ENCODE measurements around the gene NSUN2.
A peak's percentile ranks its signal among the peaks of the same experiment; 100 is the strongest.

Gene NSUN2

DNA sequence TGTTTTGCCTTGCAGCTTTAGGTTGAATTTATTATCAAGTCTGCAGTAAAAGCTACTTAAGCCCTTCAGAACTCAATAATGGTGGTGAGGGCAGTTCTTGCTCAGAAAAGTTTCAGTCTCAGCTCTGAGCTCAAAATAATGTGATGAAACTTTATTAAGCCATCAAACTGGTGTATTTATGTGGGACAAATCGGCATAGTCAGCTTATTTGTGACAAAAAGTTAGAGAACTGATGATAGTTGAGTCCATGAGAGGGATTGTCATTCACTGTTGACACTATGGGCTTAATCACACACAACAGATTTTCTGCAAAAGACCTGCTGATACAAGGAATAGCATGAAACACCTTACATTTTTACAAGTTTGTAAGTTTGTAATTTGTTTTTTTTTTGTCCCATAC, 9.8 kb upstream of the NSUN2 start:
- DNase-seq = no peak

DNA sequence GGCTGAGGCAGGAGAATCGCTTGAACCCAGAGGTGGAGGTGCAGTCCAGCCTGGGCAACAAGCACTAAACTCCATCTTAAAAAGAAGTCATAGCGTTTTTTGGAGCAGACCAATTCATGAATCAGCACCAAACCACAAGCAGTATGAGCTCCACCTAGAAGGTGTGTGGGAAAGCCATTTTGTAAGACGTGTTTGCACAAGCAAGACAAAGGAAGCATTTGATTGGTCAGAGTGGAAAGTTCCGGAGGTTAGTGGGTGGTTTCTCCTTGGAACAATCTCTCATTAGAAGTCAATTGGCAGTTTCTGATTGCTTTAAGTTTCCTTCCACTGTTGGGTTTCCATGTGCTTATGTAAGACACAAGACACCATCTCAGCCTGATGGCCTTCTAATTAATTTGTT, 5.4 kb upstream of the NSUN2 start:
- DNase-seq = no peak

DNA sequence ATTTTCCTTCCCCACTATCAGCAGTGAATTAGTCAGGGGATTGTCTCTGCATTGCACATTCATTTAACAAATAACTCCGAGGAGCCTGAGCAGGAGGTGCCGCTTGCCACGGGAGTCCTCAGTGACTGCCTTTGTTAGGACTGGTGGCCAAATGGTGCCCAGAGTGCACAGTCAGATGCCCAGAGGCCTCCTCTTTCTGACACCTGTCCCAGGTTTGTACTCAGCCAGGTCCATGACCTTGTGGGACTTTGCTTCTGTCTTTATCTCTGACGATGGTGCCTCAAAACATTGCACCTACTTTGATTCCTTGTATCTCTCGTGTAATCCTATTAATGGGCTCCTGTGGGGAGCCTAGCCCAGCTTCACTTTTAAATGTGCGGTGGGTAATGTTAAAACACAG, 4.7 kb upstream of the NSUN2 start:
- no peak for DNase-seq

DNA sequence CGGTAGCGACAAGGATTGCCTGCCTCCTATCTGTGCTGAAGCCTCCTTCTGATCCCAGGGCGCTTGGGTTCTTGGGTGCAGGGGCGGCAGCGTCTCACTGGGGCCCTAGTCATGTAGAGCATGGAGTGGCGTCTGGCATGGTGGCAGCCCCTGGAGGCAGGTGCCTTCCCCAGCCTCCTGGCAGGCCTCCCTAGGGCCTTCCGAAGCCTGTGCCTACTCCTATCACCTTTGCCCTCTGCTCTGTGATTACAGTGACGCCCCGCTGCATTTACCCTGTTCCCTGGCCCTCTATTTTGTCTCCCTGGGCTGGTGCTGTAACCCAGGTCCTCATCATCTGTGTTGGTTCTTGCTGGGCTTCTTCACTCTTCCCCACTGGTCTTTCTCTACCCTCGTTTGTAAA, 4.2 kb upstream of the NSUN2 start:
- no peak for DNase-seq

DNA sequence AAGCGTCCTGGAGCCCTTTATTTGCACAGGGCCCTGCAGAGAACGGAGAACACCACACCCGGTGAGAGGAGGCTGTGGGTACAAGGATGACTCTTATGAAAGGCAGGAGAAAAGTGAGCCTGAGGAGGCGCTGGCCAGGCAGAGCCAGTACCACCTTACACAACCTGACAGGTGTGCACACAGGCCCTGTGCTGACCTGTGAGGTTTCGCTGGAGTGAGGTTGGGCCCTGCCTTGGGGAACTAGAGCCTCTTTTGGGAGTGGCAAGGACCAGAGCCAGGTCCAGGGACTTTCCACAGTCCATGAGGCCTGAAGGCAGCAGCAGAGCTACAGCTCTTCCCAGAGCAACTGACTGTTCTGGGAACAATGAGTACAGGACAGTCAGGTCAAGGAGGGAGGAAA, 3.4 kb upstream of the NSUN2 start:
- DNase-seq = no peak

DNA sequence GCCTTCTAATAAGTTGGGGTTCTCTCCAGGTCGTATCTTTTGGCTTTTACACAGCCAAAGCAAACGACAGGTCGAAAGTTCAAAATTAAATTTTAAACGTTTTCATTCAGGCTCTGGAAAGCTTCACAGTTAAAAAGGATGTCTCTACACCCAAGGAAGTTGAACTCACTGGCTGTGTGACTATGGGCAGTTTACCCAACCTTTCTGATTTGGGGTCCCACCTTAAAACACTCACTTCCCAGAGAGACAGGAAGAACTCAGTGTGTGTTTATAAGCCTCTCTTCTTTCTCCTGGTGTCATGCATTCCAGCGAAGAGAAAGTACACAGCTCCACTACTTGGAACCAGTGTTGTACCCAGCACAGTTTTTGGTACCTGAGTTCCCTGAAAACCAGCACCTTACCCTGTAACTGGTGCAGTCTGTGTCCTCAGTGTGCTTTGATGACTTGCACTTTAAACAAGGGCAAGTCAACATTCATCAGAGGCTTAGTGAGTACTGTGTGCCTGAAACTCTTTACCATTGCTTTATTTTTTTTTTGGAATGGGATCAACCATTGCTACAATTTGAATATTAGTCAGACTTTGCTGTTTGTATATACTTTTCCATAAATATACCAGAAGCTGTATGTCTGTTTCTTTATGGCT, 2.1 kb upstream of the NSUN2 start:
- no peak for DNase-seq

DNA sequence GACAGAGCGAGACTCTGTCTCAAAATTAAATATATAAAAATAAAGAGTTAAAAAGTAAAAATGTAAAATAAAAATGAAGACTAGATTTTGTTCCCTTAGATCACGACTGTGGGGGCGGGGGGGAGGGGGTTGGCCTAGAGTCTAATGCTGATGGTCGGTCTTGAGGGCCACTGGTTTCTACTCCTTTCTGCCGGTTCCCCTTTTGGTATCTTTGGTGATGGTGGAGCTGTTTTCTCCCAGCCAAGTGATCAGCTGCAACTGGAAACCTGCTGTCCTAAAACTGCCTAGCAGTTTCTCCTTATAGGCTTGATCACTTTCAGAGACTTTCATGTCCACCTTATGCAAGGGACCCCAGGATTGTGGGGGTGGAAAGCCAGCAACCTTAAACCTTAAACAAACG, 1.5 kb upstream of the NSUN2 start:
- no peak for DNase-seq

DNA sequence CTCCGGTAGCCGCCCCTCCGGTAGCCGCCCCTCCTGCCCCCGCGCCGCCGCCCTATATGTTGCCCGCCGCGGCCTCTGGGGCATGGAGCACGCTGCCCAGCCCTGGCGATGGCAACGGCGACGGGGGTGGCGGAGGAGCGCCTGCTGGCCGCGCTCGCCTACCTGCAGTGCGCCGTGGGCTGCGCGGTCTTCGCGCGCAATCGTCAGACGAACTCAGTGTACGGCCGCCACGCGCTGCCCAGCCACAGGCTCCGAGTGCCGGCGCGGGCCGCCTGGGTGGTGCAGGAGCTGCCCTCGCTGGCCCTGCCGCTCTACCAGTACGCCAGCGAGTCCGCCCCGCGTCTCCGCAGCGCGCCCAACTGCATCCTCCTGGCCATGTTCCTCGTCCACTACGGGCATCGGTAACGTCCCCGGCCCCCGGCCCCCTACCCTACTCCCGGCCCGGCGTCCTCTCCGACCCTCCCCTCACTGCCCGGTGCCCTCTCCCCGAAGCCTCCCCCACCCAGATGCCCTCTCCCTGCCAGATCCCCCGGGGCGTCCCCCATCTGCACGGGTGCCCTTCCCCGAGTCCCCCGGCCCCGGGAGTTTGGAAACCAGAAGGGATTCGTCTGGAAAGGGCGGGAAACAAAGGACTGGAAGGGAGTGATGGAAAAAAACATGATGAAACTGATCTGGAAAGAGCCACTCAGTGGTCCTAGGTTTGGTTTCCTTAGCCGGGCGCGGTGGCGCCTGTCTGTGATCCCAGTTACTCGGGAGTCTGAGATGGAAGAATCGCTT, 813 bp upstream of the NSUN2 start:
- peak; percentile 12 for DNase-seq

DNA sequence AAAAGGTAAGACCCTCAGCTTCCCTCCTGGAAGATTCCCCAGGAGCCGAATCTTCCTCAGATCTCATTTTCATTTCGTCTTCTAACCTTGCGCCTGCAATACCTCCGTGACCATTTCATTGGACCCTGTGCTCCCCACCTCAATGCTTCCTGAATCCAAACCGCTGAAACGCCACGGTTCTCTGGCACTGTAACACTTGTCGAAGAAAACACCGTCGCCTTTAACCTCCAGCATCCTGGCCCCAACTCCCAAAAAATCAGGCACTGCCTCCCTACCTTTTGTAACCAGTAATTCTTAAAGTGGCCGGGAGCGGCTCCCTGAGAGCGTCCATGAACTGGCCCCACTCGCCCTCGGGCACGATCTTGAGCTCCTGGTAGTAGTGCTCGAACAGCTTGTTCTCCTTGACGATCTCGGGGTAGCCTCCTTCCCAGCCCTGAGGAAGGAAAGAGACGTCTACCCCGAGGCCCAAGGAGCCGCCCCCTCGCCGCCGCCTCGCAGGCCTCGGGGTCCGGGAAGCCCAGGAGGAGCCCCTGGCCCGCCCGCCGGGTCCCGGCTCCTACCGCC, 438 bp downstream of the NSUN2 start:
- DNase-seq = no peak

DNA sequence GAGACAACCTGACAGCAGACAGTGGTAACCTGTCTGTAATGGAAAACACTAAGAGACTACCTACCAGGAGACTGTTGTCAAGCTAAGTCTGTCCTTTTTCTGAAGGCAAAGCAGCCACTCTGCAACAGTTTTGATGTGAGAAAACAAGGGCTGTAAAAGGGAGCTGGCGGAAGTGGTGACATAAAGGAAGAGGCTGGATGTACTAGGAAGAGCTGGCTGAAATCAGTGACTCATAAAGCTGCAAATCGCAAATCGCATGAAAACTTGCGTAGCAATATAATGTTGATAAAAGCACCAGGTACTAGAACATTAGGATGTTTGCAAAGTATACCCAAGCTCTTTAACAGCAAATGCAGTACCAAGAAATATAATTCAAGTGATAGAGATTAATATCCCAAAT, 1.4 kb downstream of the NSUN2 start:
- DNase-seq = no peak

DNA sequence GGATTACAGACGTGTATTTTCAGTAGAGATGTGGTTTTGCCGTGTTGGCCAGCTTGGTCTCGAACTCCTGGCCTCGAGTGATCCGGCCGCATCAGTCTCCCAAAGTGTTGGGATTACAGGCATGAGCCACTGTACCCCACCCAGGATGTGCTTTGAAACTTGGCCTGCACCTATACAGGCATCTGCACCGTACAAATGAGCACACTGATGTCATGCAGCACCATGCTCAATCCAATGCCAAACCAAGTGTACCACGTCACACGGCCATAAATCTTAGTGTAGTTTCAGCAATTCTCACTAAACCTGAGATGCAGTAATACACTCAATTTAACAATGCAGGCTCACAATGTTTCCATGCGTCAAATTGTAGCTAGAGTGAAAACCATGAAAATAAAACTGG, 6.3 kb downstream of the NSUN2 start:
- no peak for DNase-seq

DNA sequence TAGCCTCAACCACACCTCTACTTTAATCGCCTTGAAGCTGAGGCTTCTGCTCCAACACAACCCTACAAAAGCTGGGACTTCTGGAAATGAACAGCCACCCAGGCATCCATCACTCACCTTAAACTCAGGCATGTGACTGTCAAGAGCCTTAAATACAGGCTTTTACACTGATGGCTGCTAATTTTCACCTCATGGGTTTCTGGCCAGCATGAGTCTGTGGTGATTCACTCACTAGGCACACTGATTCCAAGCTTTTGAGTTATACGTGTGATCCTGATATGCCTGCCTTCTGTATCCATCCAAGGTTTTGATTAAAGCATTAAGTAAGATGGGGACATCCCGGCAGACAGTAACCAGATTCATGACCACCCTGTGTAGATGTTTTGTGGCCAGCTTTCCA, 8.9 kb downstream of the NSUN2 start:
- DNase-seq = no peak

DNA sequence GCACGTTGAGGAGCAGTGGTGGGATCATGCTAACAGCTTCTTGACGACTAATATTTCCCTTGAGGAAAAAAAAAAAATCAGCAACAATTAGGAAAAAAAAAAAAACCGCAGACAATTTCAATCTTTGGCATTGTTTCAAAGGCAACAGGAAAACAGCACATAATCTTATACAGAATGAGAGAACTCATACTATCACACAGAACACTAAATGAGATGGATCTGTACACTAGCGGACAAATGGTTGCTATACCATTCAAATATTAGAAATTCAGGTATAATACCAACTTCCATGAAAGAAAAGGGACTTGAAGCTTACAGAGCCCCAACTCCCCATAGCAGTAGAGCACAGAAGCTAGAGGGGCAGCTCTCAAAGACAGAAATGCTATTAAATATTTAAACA, 9.6 kb downstream of the NSUN2 start:
- no peak for DNase-seq

DNA sequence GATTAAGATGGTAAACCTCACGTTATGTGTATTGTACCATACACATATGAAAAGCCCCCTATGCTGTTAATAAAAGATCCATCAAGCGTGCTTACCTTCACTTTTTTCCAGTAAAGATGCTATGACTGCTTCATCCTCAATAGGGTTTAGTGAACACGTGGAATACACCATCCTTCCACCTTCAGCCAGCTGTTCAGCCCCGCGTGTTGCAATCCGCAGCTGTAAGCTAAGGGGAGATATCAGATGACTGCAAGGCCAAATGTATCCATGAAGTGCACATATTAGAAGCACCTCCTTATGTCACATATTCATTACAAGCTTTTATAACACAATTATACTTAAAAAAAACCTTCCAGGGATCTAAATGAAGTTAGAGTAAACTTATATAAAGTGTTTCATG, 16.2 kb downstream of the NSUN2 start:
- no peak for DNase-seq

DNA sequence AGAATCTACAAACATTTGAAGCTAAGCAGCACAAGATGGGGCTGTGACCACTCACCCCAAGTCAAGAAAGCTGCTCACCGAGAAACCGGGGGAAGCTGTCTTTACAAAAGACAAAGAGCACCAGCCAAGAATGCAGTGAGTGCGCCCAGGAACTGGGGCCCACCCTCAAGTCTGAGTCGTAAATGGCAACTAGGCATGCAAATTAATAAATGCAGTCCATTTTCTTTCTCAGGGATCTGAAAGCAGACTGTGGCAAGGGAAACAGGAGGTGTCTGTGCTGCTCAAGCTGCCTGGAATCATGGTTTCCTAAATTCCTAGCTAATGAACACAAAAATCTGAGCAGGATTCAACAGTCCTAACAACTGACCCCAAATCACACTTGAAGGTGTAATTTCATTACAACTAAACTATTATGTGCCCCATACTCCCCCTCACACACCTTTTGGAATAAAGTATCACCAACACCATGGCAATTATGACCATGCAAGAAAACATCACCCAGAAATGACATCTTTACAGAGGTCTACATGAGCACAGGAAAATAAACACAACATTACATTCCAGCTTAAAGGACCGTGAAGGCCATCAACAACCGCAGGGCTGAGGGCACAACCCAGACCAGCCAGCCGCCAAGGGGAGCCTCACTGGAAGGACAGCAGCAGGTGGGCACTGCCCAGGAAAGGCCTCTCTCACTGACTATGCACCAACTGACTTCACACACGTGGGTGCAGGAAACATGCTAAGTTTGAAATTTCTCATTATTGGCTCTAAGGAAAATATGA, 17.6 kb downstream of the NSUN2 start:
- no peak for DNase-seq

DNA sequence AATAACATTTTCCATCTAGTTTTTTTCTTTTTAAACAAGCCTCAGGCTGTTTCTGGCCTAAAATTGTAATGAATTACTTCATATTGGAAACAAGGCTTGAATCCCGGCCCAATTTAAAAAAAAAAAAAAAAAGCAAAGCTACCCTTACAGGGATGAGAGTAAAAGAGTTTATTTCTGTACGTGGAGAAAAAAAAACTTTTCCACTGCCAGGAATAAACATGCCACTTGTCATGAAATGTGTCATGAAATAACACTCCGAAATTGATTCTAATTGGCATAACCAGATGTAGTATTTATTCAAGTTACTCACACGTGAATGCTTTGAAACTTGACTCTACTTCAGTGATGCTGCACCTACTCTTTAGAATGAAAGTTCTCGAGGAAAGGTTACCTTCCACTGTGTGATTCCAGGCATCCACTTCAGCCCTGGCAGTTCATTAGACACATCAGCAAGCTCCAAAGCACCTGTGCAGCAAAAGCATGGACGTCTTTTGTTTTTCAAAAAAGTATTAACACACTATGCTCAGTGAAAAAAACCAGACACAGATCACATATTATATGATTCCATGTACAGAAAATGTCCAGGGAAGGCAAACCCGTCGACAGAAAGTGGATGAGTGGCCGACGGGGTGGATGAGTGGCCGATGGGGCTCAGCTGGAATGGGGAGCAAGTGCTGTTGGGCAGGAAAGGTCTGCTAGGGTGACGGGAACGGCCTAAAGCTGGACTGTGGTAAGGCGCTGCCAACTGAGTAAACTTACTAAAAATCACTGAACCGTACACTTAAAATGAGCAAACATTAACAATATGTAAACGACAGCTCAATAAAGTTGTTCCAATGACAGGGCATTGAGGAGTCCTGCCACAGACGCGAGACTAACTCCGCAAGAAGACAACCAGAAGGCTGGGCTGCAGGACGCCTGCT, 21.2 kb downstream of the NSUN2 start:
- peak; percentile 1 for DNase-seq

DNA sequence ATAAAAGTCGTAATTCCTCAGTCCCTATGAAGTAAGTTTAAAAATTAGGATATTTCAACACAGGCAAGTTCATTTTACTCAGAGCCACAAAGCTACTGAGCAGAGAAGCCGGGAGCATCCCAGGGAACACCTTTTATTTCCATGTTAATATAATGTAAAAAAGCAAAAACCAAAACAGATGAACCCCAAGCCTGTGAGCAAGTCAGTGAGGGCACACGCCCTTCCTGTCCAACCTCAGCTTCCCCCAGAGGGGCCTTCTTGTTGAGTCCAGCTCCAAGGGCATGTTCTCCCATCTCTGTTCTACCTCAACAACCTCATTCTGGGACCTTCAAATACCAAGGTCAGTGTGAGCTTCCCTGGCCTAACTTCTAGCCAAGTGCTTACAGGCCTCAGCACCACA, 24.8 kb downstream of the NSUN2 start:
- no peak for DNase-seq

DNA sequence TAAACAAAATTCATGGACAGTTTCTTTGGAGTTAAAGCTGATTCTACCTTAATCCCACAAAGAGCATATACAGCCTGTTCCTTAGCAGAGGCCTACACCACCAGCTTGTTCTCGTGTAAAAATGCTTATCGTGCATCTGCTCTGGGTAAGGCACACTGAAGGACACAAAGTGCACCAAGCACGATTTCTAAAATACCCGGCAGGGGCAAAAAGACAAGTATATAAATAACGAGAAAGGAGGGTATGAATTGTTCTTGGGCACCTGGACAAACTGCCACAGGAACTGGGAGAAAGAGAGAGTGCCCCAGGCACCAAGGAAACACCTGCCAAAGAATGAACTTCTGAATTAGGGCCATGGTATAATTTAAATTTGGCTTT, 25.3 kb downstream of the NSUN2 start:
- DNase-seq = no peak

DNA sequence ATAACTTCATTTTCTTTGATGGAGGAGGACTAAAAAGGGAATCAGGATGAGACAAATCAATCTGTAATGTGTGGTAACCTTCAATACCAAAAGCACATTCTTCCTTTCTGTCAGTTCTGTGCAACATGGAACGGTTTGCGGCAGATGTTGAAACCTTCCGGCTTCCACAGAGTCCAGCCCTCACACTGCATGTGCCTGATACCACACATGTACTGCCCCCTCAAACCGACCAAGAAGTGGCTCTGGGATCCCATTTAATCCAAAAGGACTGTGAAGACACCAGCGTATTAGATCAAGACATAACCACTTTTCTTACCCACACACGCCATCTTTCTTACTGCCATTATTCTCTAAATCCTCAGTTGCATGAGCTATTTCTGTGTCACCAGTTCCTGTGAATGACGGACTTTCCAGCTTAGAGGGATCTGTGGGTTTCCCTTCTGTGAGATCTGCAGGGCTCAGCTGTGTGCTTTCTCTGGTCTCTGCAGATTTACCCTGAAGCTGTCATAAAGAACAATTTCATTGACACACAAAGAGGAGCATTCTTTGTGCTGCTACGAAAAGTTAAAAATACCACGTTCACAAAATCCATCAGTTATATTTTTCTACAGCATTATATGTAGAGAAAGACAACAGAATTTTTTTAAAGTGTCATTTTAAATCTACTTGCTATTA, 25.8 kb downstream of the NSUN2 start:
- DNase-seq = no peak

DNA sequence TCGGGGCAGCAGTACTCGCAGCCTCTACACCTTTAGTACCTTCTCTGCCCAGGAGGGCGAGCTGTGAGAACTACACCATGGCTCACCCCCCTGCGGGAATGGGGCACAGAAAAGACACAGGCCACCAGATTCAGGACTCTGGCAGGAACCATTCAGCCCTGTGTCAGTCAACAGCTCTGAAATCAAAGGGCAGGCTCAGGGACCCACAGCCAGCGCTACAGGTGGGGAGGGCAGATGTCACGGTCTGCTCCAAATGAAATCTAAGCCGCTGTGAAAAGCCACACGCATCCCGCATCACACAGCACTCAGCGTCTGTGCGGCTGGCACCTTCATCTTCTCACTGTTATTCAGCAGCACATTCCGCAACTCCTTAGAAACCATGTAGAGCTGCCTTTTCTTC, 27.9 kb downstream of the NSUN2 start:
- DNase-seq = no peak

DNA sequence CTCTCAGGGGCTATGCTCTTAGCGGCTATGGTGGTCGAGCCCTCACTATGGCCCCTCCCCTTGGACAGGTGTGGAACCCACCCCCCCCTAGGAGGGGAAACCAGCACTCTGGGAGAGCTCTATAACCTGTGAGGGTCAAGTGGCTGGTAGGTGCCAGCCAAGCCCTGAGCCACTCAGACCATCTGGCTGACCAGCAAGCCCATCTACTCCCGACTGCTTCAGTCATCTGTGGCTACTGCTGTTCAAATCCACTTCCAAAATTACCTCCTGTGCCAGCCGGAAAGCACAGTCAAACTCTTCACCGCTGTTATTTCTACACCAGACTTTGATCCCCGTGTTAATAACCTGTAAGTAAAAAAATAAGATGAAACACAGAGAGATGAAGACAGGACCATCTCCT, 28.5 kb downstream of the NSUN2 start:
- no peak for DNase-seq

DNA sequence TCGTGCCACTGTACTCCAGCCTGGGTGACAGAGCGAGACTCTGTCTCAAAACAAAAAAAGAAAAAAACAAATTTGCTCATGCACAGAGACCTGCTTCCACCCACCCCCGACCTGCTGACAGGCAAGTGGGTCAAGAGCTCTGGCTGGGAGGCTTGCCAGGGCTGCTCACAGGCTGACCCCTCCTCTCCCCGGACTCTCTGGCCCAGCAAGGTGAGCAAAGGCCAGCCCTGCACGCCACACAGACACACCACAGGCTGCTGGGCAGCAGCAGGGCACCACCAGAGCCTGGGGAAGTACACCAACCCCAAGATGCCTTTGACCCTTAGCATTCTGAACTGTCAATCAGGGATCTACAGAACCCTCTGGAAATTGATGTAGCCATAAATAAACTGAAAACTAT, 29.2 kb downstream of the NSUN2 start:
- no peak for DNase-seq
